ENCODE data around the gene CPS1. TPM values are rescaled to one million over a fixed set of nuclear protein-coding genes. Genes with fewer than 3 reads are reported as not detected.

The CPS1 gene
- total RNA-seq, 1 donor from 2014 or later, result 8.8 TPM

DNA sequence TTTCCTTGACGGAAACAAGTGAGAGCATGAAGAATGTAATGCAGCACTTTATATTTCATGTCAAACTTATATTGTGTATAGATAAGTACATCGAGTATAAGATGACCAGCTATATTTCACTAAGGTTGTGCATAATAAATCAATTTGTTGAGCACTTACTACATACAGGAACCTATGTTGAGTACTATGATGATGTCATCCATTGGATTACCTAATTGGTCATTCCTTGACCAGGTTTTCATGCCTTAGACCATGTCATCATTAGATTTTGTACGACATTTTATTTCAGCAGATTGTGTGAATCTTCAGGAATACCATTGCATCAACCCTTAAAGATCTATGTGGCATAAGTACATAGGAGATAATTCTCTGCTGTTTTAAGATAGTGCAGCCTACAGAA is 119.7 kb downstream of the CPS1 start:
- Histone ChIP-seq H3K27ac (no peak overlapping the region), H3K36me3 (no peaks in the 10 kb centered on the region), H3K9me3 (no peaks in the 10 kb centered on the region), H3K4me3 (no peak overlapping the region), H3K27me3 (no peaks in the 10 kb centered on the region), H3K4me1 (no peaks in the 10 kb centered on the region)
- intact Hi-C loops (cut with DNase I), result no loop called here
- no peak for DNase-seq (ENCODE audit: extremely low spot score in 2 of 2)
- TF ChIP-seq POLR2AphosphoS5 (IDR thresholded peaks at IDR 0.05; ENCODE audit: insufficient read depth in 1 of 2, low read depth in 1 of 2) (no peak), CTCF (IDR thresholded peaks at IDR 0.05) (no peak), POLR2A (IDR thresholded peaks at IDR 0.05) (no peak)

DNA sequence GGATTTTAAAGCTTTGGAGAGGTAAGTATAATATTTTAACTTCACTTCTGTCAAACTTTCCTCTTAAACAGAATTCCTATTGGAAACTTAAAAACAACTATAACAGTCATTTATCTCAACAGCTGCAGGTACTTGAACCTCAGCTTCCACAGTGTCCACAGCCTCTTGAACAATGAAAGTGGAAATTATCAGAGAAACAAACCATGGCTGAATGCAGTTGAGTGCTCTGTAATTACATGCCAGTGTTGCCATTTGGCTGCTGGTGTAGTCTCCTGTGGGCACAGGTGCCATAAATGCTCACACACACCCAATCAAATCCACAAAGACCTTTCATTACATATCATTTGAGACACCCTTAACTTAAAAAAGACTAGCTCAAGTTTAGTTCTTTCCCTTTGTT is 125.1 kb downstream of the CPS1 start:
- Histone ChIP-seq H3K4me3 (no peak overlapping the region), H3K27ac (no peak overlapping the region), H3K27me3 (no peaks in the 10 kb centered on the region), H3K4me1 (no peaks in the 10 kb centered on the region), H3K9me3 (no peaks in the 10 kb centered on the region), H3K36me3 (no peaks in the 10 kb centered on the region)
- intact Hi-C loops (cut with DNase I), result no loop called here
- TF ChIP-seq CTCF (IDR thresholded peaks at IDR 0.05), result no peak
- no peak for TF ChIP-seq POLR2AphosphoS5 (IDR thresholded peaks at IDR 0.05; ENCODE audit: insufficient read depth in 1 of 2, low read depth in 1 of 2)
- TF ChIP-seq POLR2A (IDR thresholded peaks at IDR 0.05), result no peak
- no peak for DNase-seq (ENCODE audit: extremely low spot score in 2 of 2)

GRCh38 chr2:210686401-210686800 is 130.0 kb downstream of the CPS1 start:
- Histone ChIP-seq H3K4me3 (no peak overlapping the region), H3K27ac (no peak overlapping the region), H3K36me3 (no peaks in the 10 kb centered on the region), H3K27me3 (no peaks in the 10 kb centered on the region), H3K9me3 (no peaks in the 10 kb centered on the region), H3K4me1 (no peaks in the 10 kb centered on the region)
- DNase-seq (ENCODE audit: extremely low spot score in 2 of 2), result no peak
- TF ChIP-seq POLR2AphosphoS5 (IDR thresholded peaks at IDR 0.05; ENCODE audit: insufficient read depth in 1 of 2, low read depth in 1 of 2) (no peak), CTCF (IDR thresholded peaks at IDR 0.05) (no peak), POLR2A (IDR thresholded peaks at IDR 0.05) (no peak)
- intact Hi-C loops (cut with DNase I), result no loop called here

- intact Hi-C loops (cut with DNase I), result no loop called here
- Histone ChIP-seq H3K9me3 (no peaks in the 10 kb centered on the region), H3K4me1 (no peaks in the 10 kb centered on the region), H3K36me3 (no peaks in the 10 kb centered on the region), H3K4me3 (no peak overlapping the region), H3K27me3 (no peaks in the 10 kb centered on the region), H3K27ac (no peak overlapping the region)
- TF ChIP-seq POLR2AphosphoS5 (IDR thresholded peaks at IDR 0.05; ENCODE audit: insufficient read depth in 1 of 2, low read depth in 1 of 2), result no peak
- TF ChIP-seq CTCF (IDR thresholded peaks at IDR 0.05), result no peak
- TF ChIP-seq POLR2A (IDR thresholded peaks at IDR 0.05), result no peak
- DNase-seq (ENCODE audit: extremely low spot score in 2 of 2), result no peak
Measured at GRCh38 chr2:210687786-210688470, 131.5 kb downstream of the CPS1 start.

DNA sequence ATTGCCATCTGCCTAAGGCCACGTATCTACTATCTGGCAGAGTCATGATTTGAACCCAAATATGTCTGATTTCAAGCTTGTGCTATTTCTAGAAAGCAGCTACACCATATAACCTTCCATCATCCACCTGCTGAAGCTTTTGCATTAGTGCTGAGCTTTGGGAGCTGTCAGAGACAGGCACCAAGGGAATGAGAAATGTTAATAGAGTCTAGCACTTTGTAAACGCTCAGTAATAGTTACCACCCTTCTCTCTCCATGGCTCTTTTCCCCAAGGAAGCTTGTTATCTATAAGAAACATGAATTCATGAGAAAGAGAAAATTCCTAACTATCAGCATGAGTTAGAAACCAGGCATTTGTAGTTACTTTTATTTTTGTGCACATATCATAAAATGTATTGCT is 151.5 kb downstream of the CPS1 start:
- Histone ChIP-seq H3K9me3 (no peaks in the 10 kb centered on the region), H3K36me3 (no peaks in the 10 kb centered on the region), H3K4me3 (no peak overlapping the region), H3K27me3 (no peaks in the 10 kb centered on the region), H3K4me1 (no peaks in the 10 kb centered on the region), H3K27ac (no peak overlapping the region)
- intact Hi-C loops (cut with DNase I), result no loop called here
- TF ChIP-seq POLR2A (IDR thresholded peaks at IDR 0.05), result no peak
- TF ChIP-seq POLR2AphosphoS5 (IDR thresholded peaks at IDR 0.05; ENCODE audit: insufficient read depth in 1 of 2, low read depth in 1 of 2), result no peak
- TF ChIP-seq CTCF (IDR thresholded peaks at IDR 0.05), result no peak
- DNase-seq (ENCODE audit: extremely low spot score in 2 of 2), result no peak
